Spleen (tissue), 11 donors: Measurements from ENCODE around the gene NONO. TPM values are rescaled to one million over a fixed set of nuclear protein-coding genes. Genes with fewer than 3 reads are reported as not detected.
"Not testable (repeated sequence)": the region's sequence is repeated elsewhere in the genome, so short reads cannot be mapped to it uniquely, and the experiment has no call there.

ENCODE experiments used
- DNase-seq: peaks from one replicate; pipeline ENCODE4 v3.0.0-alpha.2; 2020
- H3K27ac ChIP-seq, 8 donors: fragments of 200-600 bp; sonication (generic) in 7 of 8; 1 replicate in 4 of 8; 2 replicates in 4 of 8; pipeline versions ENCODE4 v1.5.0 to v1.8.0; 2016 to 2021; ENCODE audit warnings: inconsistent platforms in 4 of 8, mild to moderate bottlenecking in 4 of 8, moderate library complexity in 1 of 8
- H3K27me3 ChIP-seq, 7 donors: fragments of 200-600 bp; sonication (generic) in 6 of 7; replicated peaks in 1 of 7; 1 replicate in 4 of 7; 2 replicates in 3 of 7; pipeline versions ENCODE4 v1.5.0 to v1.8.0; 2016 to 2021; ENCODE audit warnings: inconsistent platforms in 3 of 7, mild to moderate bottlenecking in 1 of 7
- H3K36me3 ChIP-seq, 6 donors: fragments of 200-600 bp; sonication (generic) in 5 of 6; 1 replicate in 4 of 6; 2 replicates in 2 of 6; pipeline versions ENCODE4 v1.5.0 to v1.8.0; 2016 to 2021; ENCODE audit warnings: inconsistent platforms in 2 of 6
- H3K4me1 ChIP-seq, 6 donors: fragments of 200-600 bp; sonication (generic) in 5 of 6; 1 replicate in 3 of 6; 2 replicates in 3 of 6; pipeline versions ENCODE4 v1.5.0 to v1.8.0; 2016 to 2021; ENCODE audit warnings: inconsistent platforms in 3 of 6
- H3K4me3 ChIP-seq, 8 donors: fragments of 200-600 bp; sonication (generic) in 7 of 8; 1 replicate in 4 of 8; 2 replicates in 4 of 8; pipeline versions ENCODE4 v1.5.0 to v1.8.0; 2016 to 2021; ENCODE audit warnings: inconsistent platforms in 4 of 8, mild to moderate bottlenecking in 4 of 8, moderate library complexity in 2 of 8
- H3K9me3 ChIP-seq, 8 donors: fragments of 200-600 bp; sonication (generic) in 7 of 8; 1 replicate in 4 of 8; 2 replicates in 4 of 8; pipeline versions ENCODE4 v1.5.0 to v1.8.0; 2016 to 2021; ENCODE audit warnings: inconsistent platforms in 4 of 8
- CTCF ChIP-seq, 11 experiments: fragments of 200-600 bp in 7 of 11; fragments of 450-650 bp in 4 of 11; sonication (generic) in 4 of 11; IDR thresholded peaks in 8 of 11; conservative IDR thresholded peaks in 3 of 11; 1 replicate in 7 of 11; 2 replicates in 4 of 11; pipeline versions ENCODE4 v1.4.0 to v1.8.0; 2016 to 2021; ENCODE audit warnings: antibody characterized with exemption in 11 of 11, inconsistent platforms in 4 of 11, mild to moderate bottlenecking in 1 of 11
- POLR2A ChIP-seq, 3 donors: fragments of 450-650 bp; IDR thresholded peaks; one replicate each; pipeline ENCODE4 v1.5.1; 2017; ENCODE audit warnings: antibody characterized with exemption in 3 of 3, mild to moderate bottlenecking in 1 of 3
- POLR2AphosphoS5 ChIP-seq, 3 donors: sonication (generic); formaldehyde crosslinking; IDR thresholded peaks; one replicate each; pipeline ENCODE4 v1.5.1; 2017; ENCODE audit warnings: antibody characterized with exemption in 3 of 3
- WGBS, 5 donors: extraction: QIAGEN DNeasy Blood & Tissue Kit in 3 of 5; methylation state at CpG; one replicate each; pipeline versions ENCODE4 v1.1.5 to v1.1.7; 2013 to 2018; 5-methylcytosine and 5-hydroxymethylcytosine counted together
- intact Hi-C: fragments of 100-400 bp; cut with DNase I; formaldehyde crosslinking; loops from one replicate; pipeline ENCODE4 v1.15.0; 2023; ENCODE audit warnings: low total_unique reads
- polyA plus RNA-seq, 3 donors: library from polyadenylated mRNA; stranded (reverse); fragments of 200-250 nt; gene quantifications; one replicate each; pipeline ENCODE4 v1.2.1, GENCODE V29; 2013
- total RNA-seq, 7 donors: library from RNA; depleted of rRNA in 3 of 7; stranded (reverse); fragments of >200 nt in 3 of 7; fragmentation: NEBNext Ultra II Directional in 4 of 7; extraction: Animal tissue kit (Norgen Biotek cat#: 25700) in 4 of 7; gene quantifications; one replicate each; pipeline versions ENCODE4 v1.1.0 to v1.2.1, GENCODE V29; 2016 to 2021
- donor health status: healthy with polysubstance abuse.
- donor health status: DM: no; HTN: no; CAD: no; lungs with moderate emphysema.
- donor health status: DM: no; HTN: no; CAD: no.
- donor health status: Bipolar disorder and iron deficiency.
- donor health status: healthy.
- donor health status: DM: no; HTN: no; CAD: no.
- donor health status: DM: yes; HTN: yes; CAD: no.

NONO gene
- total and polyA plus RNA-seq, 10 donors, result 101 to 249 (median 229) TPM

GRCh38 chrX:71291381-71291780 lies 7.9 kb downstream of the NONO start:
- H3K4me1 ChIP-seq, result peaks cover 6 to 33% (median 18%) of the 10 kb centered on the region in 6 donors
- H3K9me3 ChIP-seq, result no peaks in the 10 kb centered on the region
- no peak for TF ChIP-seq POLR2A (IDR thresholded peaks at IDR 0.05)
- no peak for TF ChIP-seq POLR2AphosphoS5 (IDR thresholded peaks at IDR 0.05)
- TF ChIP-seq CTCF (IDR thresholded peaks at IDR 0.05 in 8 of 11, conservative IDR thresholded peaks at IDR 0.05 in 3 of 11), result no peak
- no peak for DNase-seq
- peaks cover 0 to 74% (median 58%) of the 10 kb centered on the region in 6 donors for H3K36me3 ChIP-seq
- no peaks in the 10 kb centered on the region for H3K27me3 ChIP-seq
- H3K27ac ChIP-seq, result no peak overlapping the region
- H3K4me3 ChIP-seq, result no peak overlapping the region
- intact Hi-C loops, result no loop called here
- 75 to 89% (median 78%) methylated on average over 6 of the region's 6 CpGs for WGBS, 5 donors

GRCh38 chrX:71292669-71293365 lies 9.4 kb downstream of the NONO start:
- intact Hi-C loops, result no loop called here
- 77 to 98% (median 93%) methylated on average over 7 of the region's 7 CpGs for WGBS, 5 donors
- Histone ChIP-seq H3K4me3 (no peak overlapping the region), H3K4me1 (peaks cover 0 to 18% (median 7%) of the 10 kb centered on the region in 6 donors), H3K27ac (no peak overlapping the region), H3K36me3 (peaks cover 0 to 82% (median 72%) of the 10 kb centered on the region in 6 donors), H3K9me3 (no peaks in the 10 kb centered on the region), H3K27me3 (no peaks in the 10 kb centered on the region)
- DNase-seq, result no peak
- TF ChIP-seq CTCF (IDR thresholded peaks at IDR 0.05 in 8 of 11, conservative IDR thresholded peaks at IDR 0.05 in 3 of 11), result no peak
- no peak for TF ChIP-seq POLR2AphosphoS5 (IDR thresholded peaks at IDR 0.05)
- no peak for TF ChIP-seq POLR2A (IDR thresholded peaks at IDR 0.05)

GRCh38 chrX:71296806-71297205 lies 13.4 kb downstream of the NONO start:
- Histone ChIP-seq H3K36me3 (peaks cover 0 to 96% (median 84%) of the 10 kb centered on the region in 6 donors), H3K4me3 (no peak overlapping the region), H3K27ac (no peak overlapping the region), H3K9me3 (no peaks in the 10 kb centered on the region), H3K27me3 (no peaks in the 10 kb centered on the region), H3K4me1 (no peaks in the 10 kb centered on the region)
- no peak for TF ChIP-seq POLR2AphosphoS5 (IDR thresholded peaks at IDR 0.05)
- TF ChIP-seq CTCF (IDR thresholded peaks at IDR 0.05 in 8 of 11, conservative IDR thresholded peaks at IDR 0.05 in 3 of 11), result no peak
- no peak for TF ChIP-seq POLR2A (IDR thresholded peaks at IDR 0.05)
- 90 to 98% (median 93%) methylated on average over 5 to 6 of the region's 6 CpGs for WGBS, 5 donors
- intact Hi-C loops, result no loop called here
- no peak for DNase-seq

GRCh38 chrX:71298119-71298518 lies 14.7 kb downstream of the NONO start:
- peaks cover 0 to 82% (median 72%) of the 10 kb centered on the region in 6 donors for H3K36me3 ChIP-seq
- H3K4me1 ChIP-seq, result peaks cover 0 to 8% (median 2%) of the 10 kb centered on the region in 6 donors
- H3K27ac ChIP-seq, result no peak overlapping the region
- TF ChIP-seq POLR2A (IDR thresholded peaks at IDR 0.05) (no peak), CTCF (IDR thresholded peaks at IDR 0.05 in 8 of 11, conservative IDR thresholded peaks at IDR 0.05 in 3 of 11) (no peak), POLR2AphosphoS5 (IDR thresholded peaks at IDR 0.05) (no peak)
- no peaks in the 10 kb centered on the region for H3K27me3 ChIP-seq
- no peak for DNase-seq
- WGBS, 5 donors, result 51 to 91% (median 64%) methylated on average over 3 of the region's 3 CpGs
- no peaks in the 10 kb centered on the region for H3K9me3 ChIP-seq
- no peak overlapping the region for H3K4me3 ChIP-seq
- intact Hi-C loops, result no loop called here

- H3K4me3 ChIP-seq, DNase-seq, H3K27ac ChIP-seq, H3K4me1 ChIP-seq, H3K27me3 ChIP-seq, intact Hi-C loops, H3K9me3 ChIP-seq: not testable (repeated sequence)
- 83 to 95% (median 90%) methylated on average over 3 to 7 of the region's 7 CpGs for WGBS, 5 donors
- H3K36me3 ChIP-seq, result peaks cover 0 to 63% (median 53%) of the 10 kb centered on the region in 6 donors
These were observed 16.6 kb downstream of the NONO start for GRCh38 chrX:71300064-71300463.

- intact Hi-C loops, DNase-seq, H3K27ac ChIP-seq, H3K4me1 ChIP-seq, H3K4me3 ChIP-seq, H3K27me3 ChIP-seq, H3K9me3 ChIP-seq: not testable (repeated sequence)
- WGBS, 5 donors, result 79 to 93% (median 89%) methylated on average over 7 of the region's 7 CpGs
- H3K36me3 ChIP-seq, result peaks cover 0 to 59% (median 48%) of the 10 kb centered on the region in 6 donors
These were observed 17.1 kb downstream of the NONO start for GRCh38 chrX:71300495-71300894.
